ENCODE measurements around the gene NEB.

NEB gene

DNA sequence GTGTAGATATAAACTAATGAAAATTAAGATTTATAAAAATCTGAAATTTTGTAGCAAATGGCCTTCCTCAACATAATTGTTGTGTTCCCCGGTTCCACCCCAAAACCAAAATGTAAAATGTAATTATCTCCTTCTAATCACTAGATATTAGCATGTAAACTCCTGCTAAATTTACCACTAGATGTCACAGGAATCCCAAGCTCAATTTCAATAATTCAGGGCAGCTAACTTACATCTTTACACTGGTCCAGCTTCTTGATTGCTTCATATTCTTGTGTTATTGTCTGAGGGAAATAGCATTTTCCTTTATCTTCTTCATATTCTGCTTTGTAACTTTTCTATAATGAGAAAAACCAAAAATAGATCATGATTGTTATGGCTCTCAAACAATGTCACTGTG lies 42.6 kb downstream of the NEB start:
- TF ChIP-seq ZNF274 (IDR thresholded peaks at IDR 0.05; ENCODE audit: low read depth, low read length): no peak
- no peak overlapping the region for H3K4me3 ChIP-seq (ENCODE audit: low read length)

DNA sequence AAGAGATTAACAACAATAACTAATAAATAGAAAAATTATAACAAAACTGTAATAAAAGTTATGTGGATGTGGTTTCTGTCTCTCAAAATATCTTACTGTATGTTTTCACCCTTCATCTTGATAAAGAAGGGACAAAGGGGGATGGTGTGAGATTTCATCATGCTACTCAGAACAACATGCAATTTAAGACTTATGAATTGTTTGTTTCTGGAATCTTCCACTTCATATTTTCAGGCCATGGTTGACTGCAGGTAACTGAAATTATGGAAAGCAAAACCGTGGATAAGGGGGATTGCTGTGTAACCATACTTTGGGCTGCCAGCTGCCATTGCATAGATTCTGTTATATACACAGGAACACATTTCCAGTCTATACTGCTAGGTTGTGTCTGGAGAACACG lies 45.6 kb downstream of the NEB start:
- no peak for TF ChIP-seq ZNF274 (IDR thresholded peaks at IDR 0.05; ENCODE audit: low read depth, low read length)

DNA sequence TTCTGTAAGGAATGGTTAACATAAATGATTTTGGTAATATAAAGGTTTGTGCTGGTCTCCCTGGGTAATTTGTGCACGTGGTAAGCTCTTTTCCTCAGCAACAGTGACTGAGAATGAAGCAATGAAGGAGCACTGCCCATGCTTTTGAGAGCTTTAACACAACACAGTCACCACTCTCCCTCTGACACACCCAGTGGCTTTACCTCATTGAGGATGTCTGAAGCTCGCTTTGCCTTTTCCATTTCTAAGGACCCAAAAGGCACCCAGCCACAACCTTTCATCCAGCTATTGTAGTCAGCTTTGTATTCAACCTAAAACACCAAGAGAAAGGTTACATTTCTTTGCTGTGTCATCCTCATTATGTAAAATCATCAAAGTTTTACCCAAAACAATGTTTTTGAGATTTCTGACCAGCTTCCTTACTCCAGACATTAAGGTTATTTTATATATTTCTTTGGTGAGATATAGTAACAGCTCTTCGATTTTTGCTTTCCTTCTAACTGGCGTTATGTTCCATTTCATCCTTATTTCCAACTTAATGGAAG lies 51.7 kb downstream of the NEB start:
- no peak for TF ChIP-seq ZNF274 (IDR thresholded peaks at IDR 0.05; ENCODE audit: low read depth, low read length)
- no peak overlapping the region for H3K4me3 ChIP-seq (ENCODE audit: low read length)

More for the DNA sequence above, 45.6 kb downstream of the NEB start:
- H3K4me3 ChIP-seq (ENCODE audit: low read length): no peak overlapping the region

DNA sequence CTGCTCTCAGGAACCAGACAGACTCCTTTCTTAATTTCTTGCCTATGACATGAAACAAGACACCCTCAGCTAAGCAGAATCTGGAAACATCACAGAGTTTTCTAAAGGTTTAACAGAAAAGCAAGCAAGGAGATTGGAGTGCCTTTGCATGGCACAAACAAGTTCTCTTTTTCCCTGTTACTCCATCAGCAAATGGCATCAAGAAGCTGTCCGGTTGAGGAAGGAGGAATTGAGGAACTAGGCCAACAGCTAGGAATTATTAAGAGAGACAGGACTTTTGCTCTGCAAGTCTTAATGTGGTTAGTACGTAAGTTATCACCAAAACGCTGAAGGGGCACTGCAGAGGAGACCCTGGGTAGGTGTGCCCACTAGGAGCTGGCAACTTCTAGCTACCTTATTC lies 53.2 kb downstream of the NEB start:
- no peak for TF ChIP-seq ZNF274 (IDR thresholded peaks at IDR 0.05; ENCODE audit: low read depth, low read length)
- no peak overlapping the region for H3K4me3 ChIP-seq (ENCODE audit: low read length)

DNA sequence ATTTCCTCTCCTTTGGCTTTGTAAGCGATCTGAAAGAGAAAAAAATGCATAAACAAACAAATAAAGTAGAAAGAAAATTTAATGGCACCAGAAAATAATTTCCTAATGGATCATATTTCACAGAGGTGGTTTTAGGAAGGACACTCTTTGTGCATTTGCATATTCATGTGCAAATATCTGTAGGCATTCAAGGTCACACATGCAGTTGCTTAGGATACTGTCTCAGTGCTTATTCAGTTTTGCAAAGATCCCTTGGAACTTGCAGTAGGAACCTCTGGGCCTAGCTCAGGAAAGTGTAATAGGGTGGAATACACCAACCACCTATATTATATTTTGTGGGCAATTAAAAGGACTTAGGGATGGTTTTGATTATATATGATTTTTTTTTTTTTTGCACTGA lies 54.3 kb downstream of the NEB start:
- no peak overlapping the region for H3K4me3 ChIP-seq (ENCODE audit: low read length)
- no peak for TF ChIP-seq ZNF274 (IDR thresholded peaks at IDR 0.05; ENCODE audit: low read depth, low read length)

DNA sequence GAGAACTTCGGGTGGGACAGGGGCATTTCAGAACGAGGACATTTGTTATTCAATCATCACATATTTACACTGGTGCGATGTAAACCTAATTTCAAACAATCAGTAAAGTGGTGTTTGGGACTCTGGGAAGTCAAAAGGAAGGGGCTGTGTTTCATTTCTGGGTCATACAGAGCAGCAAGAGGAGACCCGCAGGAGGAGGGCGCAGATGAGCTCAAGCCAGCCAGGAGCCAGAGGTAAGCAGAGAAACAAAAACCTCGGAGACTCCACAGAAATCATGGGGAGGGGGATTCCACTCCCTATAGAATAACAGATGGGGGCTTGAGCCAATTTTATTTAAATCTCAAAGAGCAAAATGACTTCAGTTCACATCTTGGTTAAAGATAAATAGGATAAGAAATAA lies 55.4 kb downstream of the NEB start:
- TF ChIP-seq ZNF274 (IDR thresholded peaks at IDR 0.05; ENCODE audit: low read depth, low read length): no peak
- H3K4me3 ChIP-seq (ENCODE audit: low read length): no peak overlapping the region

DNA sequence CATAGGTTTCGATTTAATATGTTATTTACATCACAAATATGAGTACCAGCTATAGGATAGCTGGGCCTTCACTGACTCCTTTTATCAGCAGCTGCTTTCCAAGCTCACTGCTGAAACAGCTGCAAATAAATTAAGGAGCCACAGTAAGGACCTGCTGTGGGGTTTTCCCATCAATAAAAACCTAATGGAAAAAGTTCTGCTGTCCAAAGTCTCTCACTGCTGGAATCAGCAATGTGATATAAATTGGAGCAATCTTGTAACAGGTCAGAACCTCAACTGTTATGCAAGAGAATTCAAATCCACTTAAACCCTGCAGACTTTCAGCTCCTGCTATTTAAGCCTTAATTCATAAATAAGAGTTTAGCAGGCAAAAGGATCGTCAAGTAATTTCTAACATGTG lies 61.3 kb downstream of the NEB start:
- TF ChIP-seq ZNF274 (IDR thresholded peaks at IDR 0.05; ENCODE audit: low read depth, low read length): no peak
- no peak overlapping the region for H3K4me3 ChIP-seq (ENCODE audit: low read length)

DNA sequence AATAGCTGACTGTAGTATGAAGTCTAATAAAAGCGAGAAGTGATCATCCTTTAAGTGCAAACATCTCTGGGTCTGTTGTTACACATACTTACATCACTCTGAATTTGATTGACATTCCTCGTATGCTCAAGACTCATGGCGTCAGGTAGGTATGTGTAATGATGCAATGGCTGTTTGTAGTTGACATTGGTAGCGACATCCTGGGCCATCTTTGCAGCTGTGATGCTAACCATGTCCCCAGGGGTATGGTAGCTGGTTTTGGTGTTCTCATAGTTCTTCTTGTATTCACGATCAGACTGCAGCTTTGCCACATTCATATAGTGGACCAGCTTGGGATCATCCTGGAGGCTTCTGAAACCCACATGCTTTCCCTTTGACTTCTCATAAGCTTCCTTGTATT lies 62.0 kb downstream of the NEB start:
- no peak overlapping the region for H3K4me3 ChIP-seq (ENCODE audit: low read length)
- no peak for TF ChIP-seq ZNF274 (IDR thresholded peaks at IDR 0.05; ENCODE audit: low read depth, low read length)

DNA sequence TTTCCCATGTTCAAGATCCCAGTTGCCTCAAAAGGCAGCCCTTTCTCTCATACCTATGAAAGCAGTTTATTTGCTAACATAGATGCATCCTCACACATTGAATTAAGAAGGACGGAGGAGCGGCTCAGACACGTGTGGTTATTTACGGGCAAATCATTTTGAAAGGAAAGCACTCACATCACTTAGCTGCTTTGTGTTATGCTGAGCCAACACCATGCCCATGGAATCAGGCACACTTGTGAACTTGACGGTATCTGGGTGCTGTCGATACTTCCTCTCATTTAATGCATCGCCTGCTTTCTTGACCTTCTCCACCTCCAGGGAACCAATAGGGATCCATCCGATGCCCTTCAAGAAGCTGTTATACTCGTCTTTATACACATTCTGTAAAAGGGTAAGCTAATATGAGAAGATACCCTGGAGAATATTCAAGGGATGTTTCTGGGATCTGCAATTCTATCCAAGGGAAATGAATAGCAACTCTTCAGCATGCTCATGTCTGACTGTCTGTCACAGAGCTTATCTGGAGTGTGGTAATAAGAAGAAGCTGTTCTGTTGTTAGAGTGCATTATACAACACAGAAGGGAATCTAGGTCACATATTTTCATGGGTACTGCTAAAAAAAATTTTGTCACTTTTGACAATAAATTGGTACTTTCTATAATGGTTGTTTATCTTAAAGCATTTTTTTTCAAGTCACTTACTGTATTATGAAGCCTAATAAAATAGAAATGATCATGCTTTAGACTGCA lies 63.3 kb downstream of the NEB start:
- H3K4me3 ChIP-seq (ENCODE audit: low read length): no peak overlapping the region
- no peak for TF ChIP-seq ZNF274 (IDR thresholded peaks at IDR 0.05; ENCODE audit: low read depth, low read length)

DNA sequence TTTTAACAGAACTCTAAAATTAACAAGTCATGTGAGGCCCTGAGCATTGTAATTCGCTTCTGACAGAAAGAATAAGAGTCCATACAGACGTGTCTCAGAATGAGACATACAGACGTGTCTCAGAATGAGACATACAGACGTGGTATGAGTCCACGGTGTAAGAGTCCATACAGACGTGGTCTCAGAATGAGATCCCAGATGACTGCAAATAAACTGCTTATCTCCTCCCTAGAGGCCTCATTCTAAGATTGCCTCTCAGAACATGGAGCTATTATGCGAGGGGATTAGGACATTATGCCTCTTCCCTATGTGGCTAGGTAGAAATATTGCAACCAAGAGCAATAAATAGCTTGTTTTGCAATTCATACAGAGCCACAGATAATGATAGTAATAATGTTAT lies 63.9 kb downstream of the NEB start:
- no peak for TF ChIP-seq ZNF274 (IDR thresholded peaks at IDR 0.05; ENCODE audit: low read depth, low read length)

DNA sequence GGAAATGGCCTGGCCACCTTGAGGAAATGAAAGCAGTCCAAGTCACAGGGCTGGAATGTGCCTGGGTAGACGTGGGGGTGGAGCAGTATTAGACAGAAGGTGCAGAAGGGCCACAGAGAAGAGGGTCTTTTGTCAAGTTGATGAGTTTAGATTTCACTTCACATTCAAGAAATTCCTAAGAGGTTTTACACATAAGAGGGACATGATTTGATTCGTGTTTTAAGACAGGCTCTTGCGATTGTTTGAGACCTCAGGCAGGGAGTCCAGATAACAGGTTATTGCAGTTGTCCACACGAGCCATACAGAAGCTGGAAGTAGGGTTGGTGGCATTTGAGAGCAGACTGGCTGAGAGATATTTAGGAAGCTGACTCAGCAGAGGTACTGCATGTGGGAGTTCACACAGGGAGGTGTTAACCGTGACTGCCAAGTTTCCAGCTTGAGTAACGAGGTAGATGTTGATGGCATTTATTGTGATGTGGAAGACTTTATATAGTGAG lies 64.6 kb downstream of the NEB start:
- no peak overlapping the region for H3K4me3 ChIP-seq (ENCODE audit: low read length)
- TF ChIP-seq ZNF274 (IDR thresholded peaks at IDR 0.05; ENCODE audit: low read depth, low read length): no peak

More for the DNA sequence above, 63.9 kb downstream of the NEB start:
- H3K4me3 ChIP-seq (ENCODE audit: low read length): no peak overlapping the region

DNA sequence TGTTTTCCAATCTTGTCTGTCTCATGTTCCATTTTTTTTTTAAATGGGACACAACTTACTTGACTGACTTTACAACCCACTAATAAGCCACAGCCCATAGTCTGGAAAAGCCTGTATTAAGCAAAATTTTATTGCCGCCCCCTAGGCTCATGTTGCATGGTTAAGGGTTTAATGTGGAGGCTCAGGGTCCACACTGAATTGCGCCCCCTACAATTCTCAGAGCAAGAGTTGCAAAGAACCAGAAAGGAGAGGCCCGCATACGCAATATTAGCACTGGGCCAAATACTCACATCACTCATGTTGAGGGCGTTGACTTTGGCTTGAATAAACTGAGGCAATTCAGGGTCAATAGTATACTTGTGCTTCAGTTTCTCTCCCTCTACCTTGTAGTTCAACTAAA lies 65.5 kb downstream of the NEB start:
- no peak for TF ChIP-seq ZNF274 (IDR thresholded peaks at IDR 0.05; ENCODE audit: low read depth, low read length)

DNA sequence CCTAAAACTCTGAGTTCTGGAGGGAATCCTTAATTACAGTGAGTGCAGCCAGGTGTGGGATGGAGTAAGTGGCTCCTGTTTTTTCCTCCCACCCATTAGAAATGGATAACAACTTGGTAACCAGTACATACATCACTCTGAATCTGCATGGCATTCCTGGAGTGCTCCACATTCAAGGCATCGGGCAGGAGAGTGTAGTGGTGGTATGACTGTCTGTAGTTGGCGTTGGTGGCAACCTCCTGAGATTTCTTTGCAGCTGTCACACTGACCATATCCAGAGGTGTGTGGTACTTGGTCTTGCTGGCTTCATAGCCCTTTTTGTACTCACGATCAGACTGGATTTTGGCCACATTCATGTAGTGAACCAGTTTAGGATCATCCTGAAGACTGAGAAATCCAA lies 68.3 kb downstream of the NEB start:
- TF ChIP-seq ZNF274 (IDR thresholded peaks at IDR 0.05; ENCODE audit: low read depth, low read length): no peak
- no peak overlapping the region for H3K4me3 ChIP-seq (ENCODE audit: low read length)

More for the DNA sequence above, 65.5 kb downstream of the NEB start:
- H3K4me3 ChIP-seq (ENCODE audit: low read length): no peak overlapping the region

DNA sequence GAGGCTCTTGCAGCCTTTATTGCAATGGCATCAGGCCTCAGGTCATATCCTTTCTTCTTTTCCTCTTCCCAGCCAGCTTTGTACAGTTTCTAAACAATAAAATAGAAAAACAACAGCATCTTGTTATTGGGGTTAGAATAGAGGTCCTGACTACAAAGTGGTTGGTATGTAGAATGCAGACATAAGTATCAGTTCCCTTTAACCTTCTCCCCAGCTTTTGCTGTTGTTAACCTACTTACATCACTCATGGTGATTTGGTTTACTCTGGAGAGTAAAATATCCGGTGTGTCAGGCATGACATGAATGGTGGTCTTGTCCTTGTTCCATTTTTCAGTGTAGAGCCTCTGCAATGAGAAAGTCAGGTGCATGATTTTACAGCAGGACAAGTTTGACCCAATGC lies 69.8 kb downstream of the NEB start:
- no peak overlapping the region for H3K4me3 ChIP-seq (ENCODE audit: low read length)

DNA sequence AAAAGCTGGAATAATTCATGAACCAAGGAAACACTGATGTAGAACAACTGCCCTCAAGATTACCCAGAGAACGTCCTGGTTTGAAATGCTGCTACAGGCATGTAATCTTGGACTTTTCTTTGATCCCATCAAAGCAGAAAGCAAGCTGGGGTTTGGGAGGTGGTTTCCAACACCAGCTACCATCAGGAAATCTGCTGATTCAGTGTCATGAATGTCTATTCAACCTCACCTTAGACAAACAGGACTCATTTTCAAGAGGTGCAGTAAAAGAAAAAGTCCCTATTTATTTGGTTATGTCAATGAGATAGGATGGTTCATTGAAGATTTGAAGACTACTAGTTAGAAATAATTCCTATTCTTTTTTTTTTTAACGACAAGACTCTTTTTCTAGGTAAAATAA lies 72.7 kb downstream of the NEB start:
- no peak for TF ChIP-seq ZNF274 (IDR thresholded peaks at IDR 0.05; ENCODE audit: low read depth, low read length)

More for the DNA sequence above, 69.8 kb downstream of the NEB start:
- no peak for TF ChIP-seq ZNF274 (IDR thresholded peaks at IDR 0.05; ENCODE audit: low read depth, low read length)

More for the DNA sequence above, 72.7 kb downstream of the NEB start:
- H3K4me3 ChIP-seq (ENCODE audit: low read length): no peak overlapping the region
